Fibroblast of lung (primary cell): ENCODE data around the gene FAM151B.

Source experiments
- CTCF ChIP-seq, 2 donors: IDR thresholded peaks in 1 of 2; conservative IDR thresholded peaks in 1 of 2; 1 replicate in 1 of 2; 2 replicates in 1 of 2; pipeline ENCODE4 v1.5.1; 2011 to 2012; ENCODE audit warnings: low read length in 2 of 2, control low read depth in 1 of 2, inconsistent platforms in 1 of 2, low read depth in 1 of 2, mild to moderate bottlenecking in 1 of 2
- EZH2 ChIP-seq: IDR thresholded peaks from 2 replicates; pipeline ENCODE4 v1.5.1; 2012; ENCODE audit warnings: low read length, control low read depth, mild to moderate bottlenecking; ENCODE audit errors: missing control alignments

GRCh38 chr5:80541392-80541791 is 53.5 kb downstream of the FAM151B start:
- TF ChIP-seq CTCF (conservative IDR thresholded peaks at IDR 0.05 in 1 of 2, IDR thresholded peaks at IDR 0.05 in 1 of 2; ENCODE audit: low read depth in 1 of 2, low read length in 2 of 2) (no peak), EZH2 (no peak)
